ENCODE measurements around the gene CES1. TPM values are rescaled to one million over a fixed set of nuclear protein-coding genes. Genes with fewer than 3 reads are reported as not detected.
"Not testable (repeated sequence)": the region's sequence is repeated elsewhere in the genome, so short reads cannot be mapped to it uniquely, and the experiment has no call there.

CES1 gene
- total RNA-seq, 1 donor from 2014 or later, result 6.1 TPM

DNA sequence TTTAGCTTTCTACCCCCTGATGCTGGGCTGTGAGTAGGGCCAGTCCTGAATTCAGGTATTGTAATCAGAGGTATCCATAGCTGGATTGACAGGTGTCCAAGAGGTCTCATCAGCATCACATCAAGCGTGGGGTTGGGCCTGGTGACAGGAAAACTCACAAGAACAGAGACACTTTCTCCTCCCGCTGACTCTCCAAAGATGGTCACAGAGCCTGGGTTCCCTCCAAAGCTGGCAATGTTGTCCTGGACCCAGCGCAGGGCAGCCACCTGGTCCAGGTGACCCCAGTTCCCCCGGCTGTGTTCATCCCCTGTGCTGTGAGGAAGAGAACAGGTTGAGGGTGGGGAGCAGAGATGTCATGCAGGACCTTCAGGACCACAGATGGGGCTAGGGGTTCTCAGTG, 11.7 kb downstream of the CES1 start:
- Histone ChIP-seq H3K27me3 (no peaks in the 10 kb centered on the region), H3K36me3 (no peaks in the 10 kb centered on the region), H3K9me3 (no peaks in the 10 kb centered on the region), H3K4me1 (no peaks in the 10 kb centered on the region), H3K27ac (no peak overlapping the region), H3K4me3 (no peak overlapping the region)
- no peak for DNase-seq (ENCODE audit: low spot score in 2 of 2)
- TF ChIP-seq, protein P1, sequence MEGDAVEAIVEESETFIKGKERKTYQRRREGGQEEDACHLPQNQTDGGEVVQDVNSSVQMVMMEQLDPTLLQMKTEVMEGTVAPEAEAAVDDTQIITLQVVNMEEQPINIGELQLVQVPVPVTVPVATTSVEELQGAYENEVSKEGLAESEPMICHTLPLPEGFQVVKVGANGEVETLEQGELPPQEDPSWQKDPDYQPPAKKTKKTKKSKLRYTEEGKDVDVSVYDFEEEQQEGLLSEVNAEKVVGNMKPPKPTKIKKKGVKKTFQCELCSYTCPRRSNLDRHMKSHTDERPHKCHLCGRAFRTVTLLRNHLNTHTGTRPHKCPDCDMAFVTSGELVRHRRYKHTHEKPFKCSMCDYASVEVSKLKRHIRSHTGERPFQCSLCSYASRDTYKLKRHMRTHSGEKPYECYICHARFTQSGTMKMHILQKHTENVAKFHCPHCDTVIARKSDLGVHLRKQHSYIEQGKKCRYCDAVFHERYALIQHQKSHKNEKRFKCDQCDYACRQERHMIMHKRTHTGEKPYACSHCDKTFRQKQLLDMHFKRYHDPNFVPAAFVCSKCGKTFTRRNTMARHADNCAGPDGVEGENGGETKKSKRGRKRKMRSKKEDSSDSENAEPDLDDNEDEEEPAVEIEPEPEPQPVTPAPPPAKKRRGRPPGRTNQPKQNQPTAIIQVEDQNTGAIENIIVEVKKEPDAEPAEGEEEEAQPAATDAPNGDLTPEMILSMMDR (IDR thresholded peaks at IDR 0.05), result no peak
- intact Hi-C loops (cut with DNase I), result no loop called here

DNA sequence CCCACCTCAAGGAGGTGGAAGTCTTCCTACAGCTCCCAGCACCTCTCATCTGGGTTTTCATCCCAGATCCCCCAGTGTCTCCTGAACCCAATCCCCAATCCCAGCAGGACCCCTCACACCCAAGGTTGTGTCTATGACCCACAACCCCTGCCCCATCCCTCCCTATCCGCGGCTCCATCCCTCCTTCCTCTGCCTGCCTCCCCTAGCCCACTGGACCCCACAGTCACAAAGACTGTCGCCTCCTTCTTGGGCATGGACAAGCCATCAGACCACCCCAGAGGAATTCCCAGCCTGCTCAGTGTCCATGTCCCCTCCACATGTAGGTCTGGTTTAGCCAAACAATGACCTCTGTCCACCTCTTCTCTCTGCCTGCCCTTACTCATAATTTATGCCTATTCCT, 12.3 kb downstream of the CES1 start:
- TF ChIP-seq, protein P1 (IDR thresholded peaks at IDR 0.05), result no peak
- Histone ChIP-seq H3K27me3 (no peaks in the 10 kb centered on the region), H3K36me3 (no peaks in the 10 kb centered on the region), H3K9me3 (no peaks in the 10 kb centered on the region), H3K27ac (no peak overlapping the region), H3K4me3 (no peak overlapping the region), H3K4me1 (no peaks in the 10 kb centered on the region)
- intact Hi-C loops (cut with DNase I), result no loop called here
- no peak for DNase-seq (ENCODE audit: low spot score in 2 of 2)

DNA sequence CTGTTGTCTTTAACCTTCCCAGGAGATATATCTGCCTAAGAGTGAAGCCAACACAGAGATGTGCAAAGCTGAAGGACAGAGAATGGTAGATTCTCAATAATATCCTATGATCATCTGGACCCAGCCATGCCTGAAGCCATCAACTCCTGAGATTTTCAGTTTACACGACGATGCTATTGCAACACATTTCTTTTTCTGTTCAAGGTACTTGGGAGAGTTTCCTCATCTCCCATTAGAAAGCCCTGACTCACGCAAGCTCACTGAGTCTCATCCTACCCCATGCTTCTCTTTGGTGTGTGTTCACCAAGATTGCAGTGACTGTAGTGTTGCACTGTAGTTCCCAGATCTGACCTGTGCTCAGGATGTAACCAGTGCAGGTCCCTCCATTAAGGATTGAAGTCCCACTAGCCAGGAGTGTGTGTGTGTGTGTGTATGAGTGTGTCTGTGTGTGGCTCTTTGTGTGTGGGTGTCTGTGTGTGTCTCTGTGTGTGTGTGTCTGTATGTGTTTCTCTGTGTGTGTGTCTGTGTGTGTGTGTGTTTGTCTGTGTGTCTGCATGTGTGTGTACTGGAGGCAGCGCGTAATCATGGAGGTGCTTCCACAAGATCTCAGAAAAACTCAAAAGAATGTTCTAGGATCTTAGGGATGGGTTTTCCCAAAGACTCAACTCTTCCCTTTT, 15.5 kb downstream of the CES1 start:
- Histone ChIP-seq H3K4me3 (no peak overlapping the region), H3K4me1 (no peaks in the 10 kb centered on the region), H3K27ac (no peak overlapping the region), H3K36me3 (no peaks in the 10 kb centered on the region), H3K27me3 (no peaks in the 10 kb centered on the region), H3K9me3 (no peaks in the 10 kb centered on the region)
- DNase-seq (ENCODE audit: low spot score in 2 of 2), result no peak
- intact Hi-C loops (cut with DNase I), result no loop called here
- TF ChIP-seq, protein P1 (IDR thresholded peaks at IDR 0.05), result no peak

DNA sequence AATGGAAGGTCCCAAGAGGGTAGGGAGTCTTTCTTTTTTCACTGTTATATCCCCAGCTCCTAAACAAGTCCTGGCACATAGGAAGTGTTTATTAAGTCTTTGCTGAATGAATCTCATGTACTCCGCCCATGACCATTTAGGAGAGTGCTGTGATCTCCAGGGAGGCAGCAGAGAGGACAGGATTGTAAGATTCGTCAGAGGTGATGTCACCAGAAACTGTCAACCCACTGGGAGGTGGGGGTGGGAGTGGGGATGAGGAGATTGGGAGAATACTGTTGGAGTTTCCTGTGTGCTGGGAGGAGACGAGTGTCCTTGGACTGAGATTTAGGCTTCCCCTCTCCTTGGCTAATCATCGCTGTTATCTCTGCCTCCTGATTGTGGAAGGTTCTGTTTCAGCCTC, 16.7 kb downstream of the CES1 start:
- H3K27ac ChIP-seq, H3K27me3 ChIP-seq: not testable (repeated sequence)

DNA sequence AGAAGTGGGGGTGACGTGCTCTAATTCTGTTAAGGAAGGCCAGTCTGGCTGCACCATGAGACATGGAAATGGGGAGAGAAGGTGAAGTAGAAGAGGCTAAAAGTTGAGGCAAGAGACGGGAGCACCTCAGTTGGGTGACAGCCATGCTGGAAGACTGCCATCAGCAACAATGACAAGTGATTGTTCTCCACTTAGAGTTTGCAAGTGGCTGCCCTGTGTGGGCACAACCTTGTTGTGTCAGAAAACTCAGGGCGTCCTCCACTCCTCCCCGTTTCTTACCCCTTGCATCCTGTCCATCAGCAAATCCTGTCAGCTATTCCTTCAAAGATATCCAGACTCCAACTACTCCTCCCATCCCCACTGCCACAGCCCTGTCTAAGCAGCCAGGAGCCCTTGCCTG, 17.6 kb downstream of the CES1 start:
- DNase-seq (ENCODE audit: low spot score in 2 of 2), result no peak
- intact Hi-C loops (cut with DNase I), result no loop called here

More for the DNA sequence above, 16.7 kb downstream of the CES1 start:
- H3K4me1 ChIP-seq; H3K9me3 ChIP-seq; H3K4me3 ChIP-seq; DNase-seq (ENCODE audit: low spot score in 2 of 2); intact Hi-C loops (cut with DNase I); H3K36me3 ChIP-seq: not testable (repeated sequence)

DNA sequence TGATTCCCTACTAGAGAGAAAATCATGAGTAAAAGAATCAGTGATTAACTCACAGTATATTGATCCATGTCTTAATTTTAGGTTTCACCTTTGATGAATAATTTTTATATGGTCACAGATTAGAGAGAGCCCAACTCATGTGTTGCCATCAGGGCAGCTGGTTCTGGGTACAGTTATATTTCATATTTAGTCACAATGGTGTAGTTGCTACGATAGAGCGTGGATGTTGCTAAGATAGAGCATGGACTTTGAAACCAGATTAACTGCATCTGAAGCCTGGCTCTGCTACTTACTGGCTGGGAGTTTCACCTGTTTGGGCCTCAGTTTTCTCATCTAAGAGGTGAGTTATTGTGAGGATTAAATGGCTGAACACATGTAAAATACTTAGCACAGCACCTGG, 18.7 kb downstream of the CES1 start:
- H3K36me3 ChIP-seq; intact Hi-C loops (cut with DNase I); H3K27ac ChIP-seq; H3K4me1 ChIP-seq; H3K4me3 ChIP-seq; DNase-seq (ENCODE audit: low spot score in 2 of 2); H3K9me3 ChIP-seq; H3K27me3 ChIP-seq: not testable (repeated sequence)

More for the DNA sequence above, 17.6 kb downstream of the CES1 start:
- no peaks in the 10 kb centered on the region for H3K36me3 ChIP-seq
- H3K27ac ChIP-seq, result no peak overlapping the region
- TF ChIP-seq, protein P1 (IDR thresholded peaks at IDR 0.05), result no peak
- H3K4me3 ChIP-seq, result no peak overlapping the region
- H3K9me3 ChIP-seq, result no peaks in the 10 kb centered on the region
- no peaks in the 10 kb centered on the region for H3K4me1 ChIP-seq
- no peaks in the 10 kb centered on the region for H3K27me3 ChIP-seq

DNA sequence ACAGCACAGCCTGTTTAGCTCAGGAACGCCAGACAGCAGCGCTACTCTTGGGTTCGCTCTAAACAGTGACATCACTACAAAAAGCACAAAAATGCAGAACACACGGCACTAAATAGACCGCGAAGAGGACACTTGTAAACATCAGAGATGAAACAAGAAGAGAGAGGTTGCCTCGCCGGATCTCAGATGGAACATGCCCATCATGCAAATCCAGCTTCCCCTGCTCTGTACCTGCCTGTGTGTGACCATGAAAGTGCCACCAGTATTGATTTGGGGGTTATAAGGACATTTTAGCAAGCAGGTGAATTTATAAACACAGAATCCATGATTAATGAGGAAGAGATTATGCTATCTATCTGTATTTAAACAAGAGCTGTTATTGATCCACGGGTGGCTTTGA, 19.2 kb downstream of the CES1 start:
- H3K4me1 ChIP-seq; H3K27me3 ChIP-seq; H3K4me3 ChIP-seq; H3K36me3 ChIP-seq; DNase-seq (ENCODE audit: low spot score in 2 of 2); intact Hi-C loops (cut with DNase I); H3K9me3 ChIP-seq; H3K27ac ChIP-seq: not testable (repeated sequence)
